GM19099 (cell line): ENCODE measurements around the gene CFAP20DC.

ENCODE experiments used
- POLR2A ChIP-seq: IDR thresholded peaks from 3 replicates; pipeline ENCODE4 v1.6.1; 2011; ENCODE audit warnings: low read depth; ENCODE audit not compliant: insufficient read length; ENCODE audit errors: extremely low read depth

Gene CFAP20DC

DNA sequence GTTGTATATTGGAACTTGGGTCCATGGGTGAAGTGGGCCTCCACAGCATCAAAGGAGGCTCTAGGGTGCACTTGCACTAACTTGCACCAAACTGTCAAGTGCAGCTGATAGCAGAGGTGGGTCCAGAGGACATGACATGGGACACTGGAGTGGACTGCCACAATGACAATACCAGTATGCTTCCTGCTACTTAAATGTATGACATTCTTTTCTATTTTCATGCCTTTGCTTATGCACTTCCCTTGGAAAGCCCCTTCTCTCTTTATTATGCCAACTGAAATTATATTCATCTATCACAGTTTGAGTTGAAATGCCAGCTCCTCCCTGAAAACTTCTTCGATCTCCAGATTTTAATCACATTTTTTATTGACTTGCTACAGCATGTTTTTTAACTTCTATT lies 101.8 kb downstream of the CFAP20DC start:
- TF ChIP-seq POLR2A: no peak

DNA sequence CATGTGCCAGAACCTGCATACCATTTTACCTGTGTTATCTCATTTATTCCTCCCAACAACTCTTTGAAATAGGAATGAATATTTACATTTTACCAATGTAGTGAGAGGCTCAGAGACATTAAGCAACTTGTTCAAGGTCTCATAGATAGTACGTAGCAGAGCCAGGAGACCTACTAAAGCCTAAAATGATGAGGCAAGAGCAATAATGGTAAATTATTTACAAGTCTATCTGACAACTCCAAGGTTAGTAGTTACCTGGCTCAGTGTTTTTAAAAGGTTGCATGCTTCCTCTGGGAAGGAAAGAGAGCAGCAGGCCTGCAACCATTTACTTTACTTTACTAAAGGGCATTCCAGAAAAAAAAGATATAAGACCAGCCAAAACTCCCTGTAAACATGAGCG lies 103.0 kb downstream of the CFAP20DC start:
- TF ChIP-seq POLR2A: no peak

GRCh38 chr3:58938057-58938456 lies 111.8 kb downstream of the CFAP20DC start:
- no peak for TF ChIP-seq POLR2A

DNA sequence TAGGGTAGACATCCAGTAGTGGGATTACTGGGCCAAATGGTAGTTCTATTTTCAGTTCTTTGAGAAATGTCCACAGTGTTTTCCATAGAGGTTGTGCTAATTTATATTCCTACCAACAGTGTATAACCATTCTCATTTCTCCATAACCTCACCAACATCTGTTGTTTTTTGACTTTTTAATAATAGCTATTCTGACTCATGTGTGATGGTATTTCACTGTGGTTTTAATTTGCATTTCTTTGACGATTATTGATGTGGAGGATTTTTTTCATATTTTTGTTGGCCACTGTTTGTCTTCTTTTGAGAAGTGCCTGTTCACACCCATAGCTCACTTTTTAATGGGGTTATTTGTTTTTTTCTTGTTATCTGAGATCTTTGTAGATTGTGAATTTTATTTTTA lies 125.2 kb downstream of the CFAP20DC start:
- TF ChIP-seq POLR2A: no peak

GRCh38 chr3:58900386-58900785 lies 149.4 kb downstream of the CFAP20DC start:
- TF ChIP-seq POLR2A: no peak

- TF ChIP-seq POLR2A: no peak
Observed at GRCh38 chr3:58899953-58900298, 149.9 kb downstream of the CFAP20DC start.

- no peak for TF ChIP-seq POLR2A
Observed at GRCh38 chr3:58899159-58899952, 150.5 kb downstream of the CFAP20DC start.

DNA sequence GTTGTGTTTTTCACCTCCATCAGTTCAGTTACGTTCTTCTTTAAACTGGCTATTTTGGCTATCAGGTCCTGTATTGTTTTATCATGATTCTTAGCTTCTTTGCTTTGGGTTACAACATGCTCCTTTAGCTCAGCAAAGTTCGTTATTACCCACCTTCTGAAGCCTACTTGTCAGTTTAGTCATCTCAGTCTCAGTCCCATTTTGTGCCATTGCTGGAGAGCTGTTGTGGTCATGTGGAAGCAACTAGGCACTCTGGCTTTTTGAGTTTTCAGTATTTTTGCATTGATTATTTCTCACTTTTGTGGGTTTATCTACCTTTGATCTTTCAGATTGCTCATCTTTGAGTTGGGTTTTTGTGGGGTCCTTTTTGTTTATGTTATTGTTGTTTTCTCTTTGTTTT lies 151.3 kb downstream of the CFAP20DC start:
- TF ChIP-seq POLR2A: no peak

DNA sequence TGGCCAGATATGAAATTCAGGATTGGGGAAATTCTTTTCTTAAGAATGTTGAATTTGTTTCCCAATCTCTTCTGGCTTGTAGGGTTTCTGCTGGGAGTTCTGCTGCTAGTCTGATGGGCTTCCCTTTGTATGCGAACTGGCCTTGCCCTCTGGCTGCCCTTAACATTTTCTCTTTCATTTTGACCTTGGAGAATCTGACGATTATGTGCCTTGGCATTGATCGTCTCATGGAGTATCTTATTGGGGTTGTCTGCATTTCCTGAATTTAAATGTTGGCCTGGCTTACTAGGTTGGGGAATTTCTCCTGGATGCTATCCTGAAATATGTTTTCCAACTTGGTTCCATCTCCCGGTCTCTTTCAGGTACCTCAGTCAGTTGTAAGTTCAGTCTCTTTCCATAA lies 152.2 kb downstream of the CFAP20DC start:
- no peak for TF ChIP-seq POLR2A

DNA sequence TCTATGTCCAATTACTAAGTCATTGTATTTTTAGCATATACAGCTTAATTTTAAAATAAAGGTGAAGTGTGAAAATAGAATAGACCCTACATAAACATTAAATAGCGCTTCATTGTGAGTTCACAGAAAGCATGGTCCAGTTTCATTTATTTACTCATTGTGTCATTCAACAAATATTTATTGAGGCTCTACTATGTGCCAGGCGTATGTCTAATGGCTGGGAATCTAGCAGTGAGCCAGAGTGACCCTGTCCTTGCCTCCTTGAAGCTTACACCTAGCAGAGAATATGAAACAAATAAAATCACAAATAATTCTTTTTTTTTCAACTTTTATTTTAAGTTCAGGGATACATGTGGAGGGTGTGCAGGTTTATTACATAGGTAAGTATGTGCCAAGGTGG lies 161.7 kb downstream of the CFAP20DC start:
- TF ChIP-seq POLR2A: no peak

GRCh38 chr3:58884453-58884852 lies 165.4 kb downstream of the CFAP20DC start:
- no peak for TF ChIP-seq POLR2A

GRCh38 chr3:58880182-58880581 lies 169.6 kb downstream of the CFAP20DC start:
- TF ChIP-seq POLR2A: no peak

- no peak for TF ChIP-seq POLR2A
Observed at GRCh38 chr3:58874795-58875194, 175.0 kb downstream of the CFAP20DC start.

- TF ChIP-seq POLR2A: no peak
Observed at GRCh38 chr3:58874248-58874741, 175.5 kb downstream of the CFAP20DC start.

- no peak for TF ChIP-seq POLR2A
Observed at GRCh38 chr3:58868097-58868779, 181.6 kb downstream of the CFAP20DC start.

DNA sequence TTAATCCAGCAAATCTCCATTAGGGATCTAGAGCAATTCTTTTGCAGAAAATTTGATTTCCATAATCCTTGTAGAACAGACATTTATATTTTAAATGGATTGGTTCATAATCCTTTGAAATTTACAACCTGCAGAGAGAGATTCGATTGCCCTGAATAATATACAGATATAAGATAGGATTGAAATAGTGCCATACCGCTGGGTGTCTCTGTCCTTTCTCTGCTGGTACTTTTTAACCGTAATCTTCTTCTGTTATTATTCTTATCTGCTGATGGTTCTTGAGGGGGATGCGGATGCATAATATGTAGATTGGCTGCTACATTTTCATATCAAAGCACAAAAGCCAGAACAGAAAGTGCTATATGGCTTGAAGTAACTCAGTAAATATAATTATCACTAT lies 182.2 kb downstream of the CFAP20DC start:
- TF ChIP-seq POLR2A: no peak
